Pancreas (tissue), 10 donors: ENCODE results near the gene BCAS3. TPM values are rescaled to one million over a fixed set of nuclear protein-coding genes. Genes with fewer than 3 reads are reported as not detected.
A peak's percentile ranks its signal among the peaks of the same experiment; 100 is the strongest.

ENCODE experiments used
- ATAC-seq, 4 donors: fragments of 200-7000 bp; cut with Tn5 transposase; one replicate each; pipeline versions ENCODE4 v1.8.0 to v1.9.1; 2020; ENCODE audit warnings: mild to moderate bottlenecking in 4 of 4, moderate library complexity in 4 of 4
- DNase-seq, 6 donors: peaks; one replicate each; pipeline ENCODE4 v3.0.0-alpha.2; 2020
- FAIRE-seq: peaks from 2 replicates; lab custom pipeline; 2012; peaks lifted over from hg19 to GRCh38; lab: Jason Lieb, UNC
- H3K27ac ChIP-seq, 4 donors: fragments of 200-600 bp; sonication (generic); 1 replicate in 3 of 4; 2 replicates in 1 of 4; pipeline versions ENCODE4 v1.5.0 to v1.8.0; 2020
- H3K27me3 ChIP-seq, 4 donors: fragments of 200-600 bp; one replicate each; pipeline ENCODE4 v1.8.0; 2021
- H3K36me3 ChIP-seq, 3 donors: fragments of 200-600 bp; sonication (generic) in 1 of 3; one replicate each; pipeline versions ENCODE4 v1.5.0 to v1.8.0; 2020 to 2021
- H3K4me1 ChIP-seq, 3 donors: fragments of 200-600 bp; one replicate each; pipeline ENCODE4 v1.8.0; 2021
- H3K4me3 ChIP-seq, 4 donors: fragments of 200-600 bp; sonication (generic) in 2 of 4; one replicate each; pipeline versions ENCODE4 v1.5.0 to v1.8.0; 2020 to 2021
- H3K9me3 ChIP-seq, 4 donors: fragments of 200-600 bp; one replicate each; pipeline ENCODE4 v1.8.0; 2021
- WGBS, 2 donors: extraction: QIAGEN DNeasy Blood & Tissue Kit; methylation state at CpG; one replicate each; pipeline ENCODE4 v1.1.7; 2013; 5-methylcytosine and 5-hydroxymethylcytosine counted together
- intact Hi-C, 3 donors: fragments of 100-400 bp; cut with DNase I; formaldehyde crosslinking; loops; one replicate each; pipeline versions ENCODE4 v1.11.1 to v1.14.2; 2022
- polyA plus RNA-seq, 2 donors: library from polyadenylated mRNA; stranded (reverse); fragments of 200-250 nt; gene quantifications; one replicate each; pipeline ENCODE4 v1.2.3, GENCODE V29; 2013
- total RNA-seq, 6 donors: library from RNA; stranded (reverse); fragmentation: NEBNext Ultra II Directional in 4 of 6; extraction: Animal tissue kit (Norgen Biotek cat#: 25700) in 4 of 6; gene quantifications; one replicate each; pipeline versions ENCODE4 v1.2.1 to v1.2.4, GENCODE V29; 2021 to 2023
- TF ChIP-seq, protein P1 (sequence below), 4 donors: fragments of 200-600 bp; sonication (generic) in 3 of 4; IDR thresholded peaks; one replicate each; pipeline versions ENCODE4 v1.5.0 to v1.8.0; 2021; ENCODE audit warnings: antibody characterized with exemption in 4 of 4
- donor health status: healthy with polysubstance abuse.
- donor health status: DM: no; HTN: no; CAD: no; lungs with moderate emphysema.
- donor health status: DM: no; HTN: no; CAD: no.
- donor health status: control.
- donor health status: control.
- donor health status: Bipolar disorder and iron deficiency.
- donor health status: DM: yes; HTN: yes; CAD: no.
- donor health status: DM: no; HTN: no; CAD: no.
- donor health status: DM: no; HTN: no; CAD: no.
- donor health status: DM: yes; HTN: yes; CAD: no.

Gene BCAS3
- total and polyA plus RNA-seq, 8 donors, result 4.6 to 27.7 (median 13.2) TPM

DNA sequence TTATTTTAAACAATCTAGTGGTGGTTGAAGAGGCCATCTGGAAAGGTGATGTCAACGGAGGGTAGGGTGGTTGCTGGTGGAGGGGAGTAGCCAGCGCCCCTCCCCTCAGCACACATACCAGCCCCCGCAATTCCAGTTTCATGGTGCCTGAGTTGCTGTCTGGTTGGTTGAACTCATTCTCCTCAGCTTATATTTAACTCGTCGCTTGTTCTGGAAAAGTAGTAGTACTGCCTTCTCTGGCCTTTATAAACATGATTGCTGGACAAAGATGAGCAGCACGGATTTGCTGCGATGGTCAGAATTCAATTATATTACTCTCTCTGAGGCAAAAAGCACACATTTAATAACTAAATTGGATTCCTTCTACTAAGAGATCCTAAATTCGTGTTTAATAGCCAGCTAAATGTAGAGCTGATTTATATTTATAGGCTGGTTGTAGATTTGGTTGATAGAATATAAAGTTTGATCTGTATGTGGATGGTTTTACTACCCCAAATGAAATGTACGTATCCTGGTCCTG, 484.0 kb downstream of the BCAS3 start:
- DNase-seq (no peak), ATAC-seq (no peak), FAIRE-seq (no peak)
- Histone ChIP-seq H3K36me3 (no peaks in the 10 kb centered on the region), H3K4me1 (no peaks in the 10 kb centered on the region), H3K9me3 (no peaks in the 10 kb centered on the region), H3K4me3 (no peak overlapping the region), H3K27me3 (no peaks in the 10 kb centered on the region), H3K27ac (no peak overlapping the region)
- 89 to 93% methylated on average over 9 of the region's 9 CpGs for WGBS, 2 donors
- TF ChIP-seq, protein P1, sequence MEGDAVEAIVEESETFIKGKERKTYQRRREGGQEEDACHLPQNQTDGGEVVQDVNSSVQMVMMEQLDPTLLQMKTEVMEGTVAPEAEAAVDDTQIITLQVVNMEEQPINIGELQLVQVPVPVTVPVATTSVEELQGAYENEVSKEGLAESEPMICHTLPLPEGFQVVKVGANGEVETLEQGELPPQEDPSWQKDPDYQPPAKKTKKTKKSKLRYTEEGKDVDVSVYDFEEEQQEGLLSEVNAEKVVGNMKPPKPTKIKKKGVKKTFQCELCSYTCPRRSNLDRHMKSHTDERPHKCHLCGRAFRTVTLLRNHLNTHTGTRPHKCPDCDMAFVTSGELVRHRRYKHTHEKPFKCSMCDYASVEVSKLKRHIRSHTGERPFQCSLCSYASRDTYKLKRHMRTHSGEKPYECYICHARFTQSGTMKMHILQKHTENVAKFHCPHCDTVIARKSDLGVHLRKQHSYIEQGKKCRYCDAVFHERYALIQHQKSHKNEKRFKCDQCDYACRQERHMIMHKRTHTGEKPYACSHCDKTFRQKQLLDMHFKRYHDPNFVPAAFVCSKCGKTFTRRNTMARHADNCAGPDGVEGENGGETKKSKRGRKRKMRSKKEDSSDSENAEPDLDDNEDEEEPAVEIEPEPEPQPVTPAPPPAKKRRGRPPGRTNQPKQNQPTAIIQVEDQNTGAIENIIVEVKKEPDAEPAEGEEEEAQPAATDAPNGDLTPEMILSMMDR (IDR thresholded peaks at IDR 0.05), result no peak
- intact Hi-C loops, result no loop called here

DNA sequence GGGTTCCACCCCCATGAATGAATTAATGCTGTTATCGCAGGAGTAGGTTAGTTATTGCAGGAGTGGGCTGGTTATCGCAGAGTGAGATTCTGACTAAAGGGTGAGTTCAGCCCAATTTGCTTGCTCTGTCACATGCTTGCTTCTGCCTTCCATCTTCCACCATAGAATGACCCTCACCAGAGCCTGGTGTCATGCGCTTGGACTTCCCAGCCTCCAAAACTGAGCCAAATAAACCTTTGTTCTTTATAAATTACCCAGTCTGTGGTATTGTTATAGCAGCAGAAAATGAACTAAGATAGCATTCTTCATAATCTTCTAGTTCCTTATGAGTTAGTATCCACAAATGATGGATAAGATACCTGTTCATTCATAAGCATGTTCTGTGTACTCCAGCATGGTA, 486.9 kb downstream of the BCAS3 start:
- Histone ChIP-seq H3K4me1 (no peaks in the 10 kb centered on the region), H3K36me3 (no peaks in the 10 kb centered on the region), H3K27ac (no peak overlapping the region), H3K27me3 (no peaks in the 10 kb centered on the region), H3K9me3 (no peaks in the 10 kb centered on the region), H3K4me3 (no peak overlapping the region)
- TF ChIP-seq, protein P1 (IDR thresholded peaks at IDR 0.05), result no peak
- no peak for DNase-seq
- FAIRE-seq, result no peak
- no peak for ATAC-seq
- WGBS, 2 donors, result 99 to 100% methylated on average over 3 of the region's 3 CpGs
- intact Hi-C loops, result no loop called here

DNA sequence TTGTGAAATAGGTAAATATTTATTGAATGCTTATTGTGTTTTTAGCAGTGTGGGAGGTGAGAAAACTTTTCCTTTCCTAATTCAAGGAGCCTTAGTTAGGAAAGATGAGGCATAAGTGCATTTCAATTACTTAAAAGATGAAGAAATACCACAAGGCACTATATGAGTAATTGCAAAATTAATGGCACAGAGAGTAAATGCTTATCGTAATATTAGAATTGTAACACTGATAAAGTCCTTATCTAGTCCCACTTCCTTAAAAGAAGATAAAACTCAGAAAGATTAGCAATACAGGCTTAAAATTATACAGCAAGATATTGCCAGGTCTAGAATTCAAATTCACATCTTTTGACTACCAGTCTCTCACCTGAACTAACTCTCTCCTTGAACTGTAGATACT, 489.4 kb downstream of the BCAS3 start:
- no peak overlapping the region for H3K27ac ChIP-seq
- intact Hi-C loops, result no loop called here
- TF ChIP-seq, protein P1 (IDR thresholded peaks at IDR 0.05), result no peak
- H3K4me1 ChIP-seq, result no peaks in the 10 kb centered on the region
- no peak for ATAC-seq
- no peak for DNase-seq
- FAIRE-seq, result no peak
- H3K36me3 ChIP-seq, result no peaks in the 10 kb centered on the region
- H3K9me3 ChIP-seq, result no peaks in the 10 kb centered on the region
- 66 to 69% methylated on average over 1 of the region's 1 CpG for WGBS, 2 donors
- no peaks in the 10 kb centered on the region for H3K27me3 ChIP-seq
- no peak overlapping the region for H3K4me3 ChIP-seq

- ATAC-seq, result peak in 2 of 4 donors; percentile 45 to 47
- Histone ChIP-seq H3K4me1 (no peaks in the 10 kb centered on the region), H3K9me3 (no peaks in the 10 kb centered on the region), H3K4me3 (no peak overlapping the region), H3K27ac (no peak overlapping the region), H3K36me3 (no peaks in the 10 kb centered on the region), H3K27me3 (no peaks in the 10 kb centered on the region)
- FAIRE-seq, result no peak
- DNase-seq, result no peak
- intact Hi-C loops, result no loop called here
- TF ChIP-seq, protein P1 (IDR thresholded peaks at IDR 0.05), result no peak
- 59 to 60% methylated on average over 2 of the region's 2 CpGs for WGBS, 2 donors
These were observed 490.9 kb downstream of the BCAS3 start for GRCh38 chr17:61168506-61168905.

DNA sequence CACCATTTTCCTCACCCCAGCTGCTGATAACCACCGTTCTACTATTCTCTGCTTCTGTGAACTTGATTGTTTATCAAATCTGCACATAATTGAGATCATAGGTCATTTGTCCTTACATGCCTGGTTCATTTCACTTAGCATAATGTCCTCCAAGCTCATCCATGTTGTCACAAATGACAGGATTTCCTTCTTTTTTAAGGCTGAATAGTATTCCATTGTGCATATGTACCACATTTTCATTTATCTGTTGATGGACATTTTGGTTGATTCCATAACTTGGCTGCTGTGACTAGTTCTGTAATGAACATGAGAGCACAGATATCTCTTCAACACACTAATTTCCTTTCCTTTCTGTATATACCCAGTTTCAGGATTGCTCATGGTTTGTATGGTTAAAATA, 496.7 kb downstream of the BCAS3 start:
- no peak for ATAC-seq
- no peaks in the 10 kb centered on the region for H3K9me3 ChIP-seq
- no peak overlapping the region for H3K27ac ChIP-seq
- no peaks in the 10 kb centered on the region for H3K4me1 ChIP-seq
- H3K36me3 ChIP-seq, result no peaks in the 10 kb centered on the region
- intact Hi-C loops, result no loop called here
- WGBS, 2 donors, result 89 to 92% methylated on average over 1 of the region's 1 CpG
- FAIRE-seq, result no peak
- no peak for DNase-seq
- no peak overlapping the region for H3K4me3 ChIP-seq
- TF ChIP-seq, protein P1 (IDR thresholded peaks at IDR 0.05), result no peak
- no peaks in the 10 kb centered on the region for H3K27me3 ChIP-seq
